WTC11 (cell line): ENCODE results near the gene HMCN1. TPM values are rescaled to one million over a fixed set of nuclear protein-coding genes. Genes with fewer than 3 reads are reported as not detected.

Source experiments
- ATAC-seq: fragments of 200-7000 bp; cut with Tn5 transposase; 2 replicates; pipeline ENCODE4 v1.10.0; 2021; ENCODE audit warnings: mild to moderate bottlenecking, moderate library complexity
- CTCF ChIA-PET: fragments of 300-600 bp; sonication (Branson Sonifier 250); formaldehyde crosslinking; loops from one replicate; lab custom pipeline; 2021; ENCODE audit warnings: antibody characterized with exemption; lab: Charles Lee
- POLR2A ChIA-PET: fragments of 350-600 bp; sonication (Branson Sonifier 250); formaldehyde crosslinking; loops from one replicate; lab custom pipeline; 2021; ENCODE audit warnings: antibody characterized with exemption; lab: Charles Lee
- DNase-seq: peaks from one replicate; pipeline ENCODE4 v3.0.0; 2021; ENCODE audit warnings: low spot score
- H3K27ac Mint-ChIP-seq: 2 replicates; pipeline ENCODE4 v1.8.0; 2021; ENCODE audit warnings: mixed read lengths
- H3K27me3 Mint-ChIP-seq: 2 replicates; pipeline ENCODE4 v1.8.0; 2021; ENCODE audit warnings: low read depth, mild to moderate bottlenecking, moderate library complexity, mixed read lengths
- H3K36me3 Mint-ChIP-seq: 2 replicates; pipeline ENCODE4 v1.8.0; 2021; ENCODE audit warnings: mixed read lengths
- H3K4me1 Mint-ChIP-seq: 2 replicates; pipeline ENCODE4 v1.8.0; 2022; ENCODE audit warnings: mixed read lengths
- H3K4me3 Mint-ChIP-seq: 2 replicates; pipeline ENCODE4 v1.8.0; 2021; ENCODE audit warnings: mild to moderate bottlenecking, moderate library complexity, mixed read lengths
- H3K9me3 Mint-ChIP-seq: 2 replicates; pipeline ENCODE4 v1.8.0; 2021; ENCODE audit warnings: mixed read lengths
- ATF1 ChIP-seq: sonication (generic); formaldehyde crosslinking; IDR thresholded peaks from 2 replicates; pipeline ENCODE4 v1.8.1; 2023; ENCODE audit warnings: mild to moderate bottlenecking, moderate library complexity, missing genetic modification reagents
- CREB1 ChIP-seq: sonication (generic); formaldehyde crosslinking; IDR thresholded peaks from 2 replicates; pipeline ENCODE4 v1.8.0; 2023; ENCODE audit warnings: mild to moderate bottlenecking, missing genetic modification reagents
- CREM ChIP-seq: sonication (generic); formaldehyde crosslinking; IDR thresholded peaks from 2 replicates; pipeline ENCODE4 v1.8.1; 2022; ENCODE audit warnings: mild to moderate bottlenecking, missing genetic modification reagents, moderate library complexity
- EMX1 ChIP-seq: fragments of 250-450 bp; sonication (Bioruptor Pico); IDR thresholded peaks from 2 replicates; pipeline ENCODE4 v1.8.0; 2021; ENCODE audit warnings: mild to moderate bottlenecking
- ESRRA ChIP-seq: sonication (generic); formaldehyde crosslinking; IDR thresholded peaks from 2 replicates; pipeline ENCODE4 v1.8.1; 2022; ENCODE audit warnings: mild to moderate bottlenecking, missing genetic modification reagents, borderline replicate concordance
- FOXJ3 ChIP-seq: sonication (generic); formaldehyde crosslinking; IDR thresholded peaks from 2 replicates; pipeline ENCODE4 v1.9.0; 2021; ENCODE audit warnings: missing genetic modification reagents, mild to moderate bottlenecking, borderline replicate concordance
- FOXK1 ChIP-seq: sonication (generic); formaldehyde crosslinking; IDR thresholded peaks from 2 replicates; pipeline ENCODE4 v1.8.0; 2022; ENCODE audit warnings: mild to moderate bottlenecking, moderate library complexity, missing genetic modification reagents
- FOXP1 ChIP-seq: sonication (generic); formaldehyde crosslinking; IDR thresholded peaks from 2 replicates; pipeline ENCODE4 v1.8.0; 2022; ENCODE audit warnings: missing genetic modification reagents, mild to moderate bottlenecking, moderate library complexity, borderline replicate concordance
- MXD4 ChIP-seq: fragments of 250-450 bp; sonication (Bioruptor Pico); IDR thresholded peaks from 2 replicates; pipeline ENCODE4 v1.8.0; 2021; ENCODE audit warnings: mild to moderate bottlenecking, moderate library complexity, borderline replicate concordance
- MYBL2 ChIP-seq: sonication (generic); formaldehyde crosslinking; IDR thresholded peaks from 2 replicates; pipeline ENCODE4 v1.8.1; 2023; ENCODE audit warnings: mild to moderate bottlenecking, moderate library complexity, missing genetic modification reagents
- NR1H2 ChIP-seq: sonication (generic); formaldehyde crosslinking; IDR thresholded peaks from 2 replicates; pipeline ENCODE4 v1.9.0; 2021; ENCODE audit warnings: mild to moderate bottlenecking, moderate library complexity, missing genetic modification reagents
- NR2C2 ChIP-seq: sonication (generic); formaldehyde crosslinking; IDR thresholded peaks from 2 replicates; pipeline ENCODE4 v1.8.0; 2022; ENCODE audit warnings: mild to moderate bottlenecking, missing genetic modification reagents
- NR3C1 ChIP-seq: sonication (generic); formaldehyde crosslinking; conservative IDR thresholded peaks from 2 replicates; pipeline ENCODE4 v1.8.1; 2023; ENCODE audit warnings: low read depth, mild to moderate bottlenecking, missing genetic modification reagents
- PRDM15 ChIP-seq: sonication (generic); formaldehyde crosslinking; IDR thresholded peaks from 2 replicates; pipeline ENCODE4 v1.8.0; 2022; ENCODE audit warnings: missing genetic modification reagents
- RELA ChIP-seq: sonication (generic); formaldehyde crosslinking; IDR thresholded peaks from 2 replicates; pipeline ENCODE4 v1.8.1; 2022; ENCODE audit warnings: missing genetic modification reagents, mild to moderate bottlenecking, borderline replicate concordance
- RORB ChIP-seq: fragments of 250-450 bp; sonication (Bioruptor Pico); IDR thresholded peaks from 2 replicates; pipeline ENCODE4 v1.9.0; 2021; ENCODE audit warnings: mild to moderate bottlenecking
- SMAD4 ChIP-seq: sonication (generic); formaldehyde crosslinking; IDR thresholded peaks from 2 replicates; pipeline ENCODE4 v1.8.0; 2022; ENCODE audit warnings: mild to moderate bottlenecking, missing genetic modification reagents
- TEAD1 ChIP-seq: sonication (generic); formaldehyde crosslinking; IDR thresholded peaks from 2 replicates; pipeline ENCODE4 v1.8.0; 2022; ENCODE audit warnings: mild to moderate bottlenecking, missing genetic modification reagents
- ZNF281 ChIP-seq: sonication (generic); formaldehyde crosslinking; IDR thresholded peaks from 2 replicates; pipeline ENCODE4 v1.8.0; 2023; ENCODE audit warnings: mild to moderate bottlenecking, missing genetic modification reagents
- ZNF317 ChIP-seq: sonication (generic); formaldehyde crosslinking; IDR thresholded peaks from 2 replicates; pipeline ENCODE4 v1.8.1; 2023; ENCODE audit warnings: low read depth, mild to moderate bottlenecking, moderate library complexity, missing genetic modification reagents, borderline replicate concordance
- ZNF396 ChIP-seq: fragments of 250-450 bp; sonication (Bioruptor Pico); IDR thresholded peaks from 2 replicates; pipeline ENCODE4 v1.8.0; 2021; ENCODE audit warnings: mild to moderate bottlenecking, moderate library complexity, borderline replicate concordance
- total RNA-seq: library from RNA; stranded (reverse); gene quantifications from 3 replicates; pipeline ENCODE4 v1.2.3, GENCODE V29; 2021
- TF ChIP-seq, protein P1 (sequence below): fragments of 250-450 bp; sonication (Bioruptor Pico); IDR thresholded peaks from 2 replicates; pipeline ENCODE4 v1.9.0; 2021; ENCODE audit warnings: moderate library complexity, mild to moderate bottlenecking, inconsistent platforms, borderline replicate concordance
- TF ChIP-seq, protein P2 (sequence below): sonication (generic); formaldehyde crosslinking; IDR thresholded peaks from 2 replicates; pipeline ENCODE4 v1.8.1; 2022; ENCODE audit warnings: missing genetic modification reagents, borderline replicate concordance
- TF ChIP-seq, protein P3 (sequence below): sonication (generic); formaldehyde crosslinking; IDR thresholded peaks from 2 replicates; pipeline ENCODE4 v1.8.1; 2023; ENCODE audit warnings: mild to moderate bottlenecking, missing genetic modification reagents, moderate library complexity

The HMCN1 gene
- total RNA-seq, 1 experiment from 2014 or later, result 5.6 TPM

GRCh38 chr1:185853739-185854138 is 119.5 kb downstream of the HMCN1 start:
- H3K4me1 Mint-ChIP-seq, result peaks cover 28% of the 10 kb centered on the region
- DNase-seq, result no peak
- H3K36me3 Mint-ChIP-seq, result no peaks in the 10 kb centered on the region
- ATAC-seq, result no peak
- H3K4me3 Mint-ChIP-seq, result no peak overlapping the region
- ChIA-PET POLR2A (no interaction called here), CTCF (no interaction called here)
- TF ChIP-seq MXD4, result no peak
- TF ChIP-seq, protein P1, sequence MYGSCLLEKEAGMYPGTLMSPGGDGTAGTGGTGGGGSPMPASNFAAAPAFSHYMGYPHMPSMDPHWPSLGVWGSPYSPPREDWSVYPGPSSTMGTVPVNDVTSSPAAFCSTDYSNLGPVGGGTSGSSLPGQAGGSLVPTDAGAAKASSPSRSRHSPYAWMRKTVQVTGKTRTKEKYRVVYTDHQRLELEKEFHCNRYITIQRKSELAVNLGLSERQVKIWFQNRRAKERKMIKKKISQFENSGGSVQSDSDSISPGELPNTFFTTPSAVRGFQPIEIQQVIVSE (CRISPR knock-in tag), result no peak
- TF ChIP-seq ZNF317 (CRISPR knock-in tag), result no peak
- TF ChIP-seq NR1H2 (CRISPR knock-in tag), result no peak
- TF ChIP-seq ZNF281 (CRISPR knock-in tag), result no peak
- no peak for TF ChIP-seq ATF1 (CRISPR knock-in tag)
- TF ChIP-seq, protein P2, sequence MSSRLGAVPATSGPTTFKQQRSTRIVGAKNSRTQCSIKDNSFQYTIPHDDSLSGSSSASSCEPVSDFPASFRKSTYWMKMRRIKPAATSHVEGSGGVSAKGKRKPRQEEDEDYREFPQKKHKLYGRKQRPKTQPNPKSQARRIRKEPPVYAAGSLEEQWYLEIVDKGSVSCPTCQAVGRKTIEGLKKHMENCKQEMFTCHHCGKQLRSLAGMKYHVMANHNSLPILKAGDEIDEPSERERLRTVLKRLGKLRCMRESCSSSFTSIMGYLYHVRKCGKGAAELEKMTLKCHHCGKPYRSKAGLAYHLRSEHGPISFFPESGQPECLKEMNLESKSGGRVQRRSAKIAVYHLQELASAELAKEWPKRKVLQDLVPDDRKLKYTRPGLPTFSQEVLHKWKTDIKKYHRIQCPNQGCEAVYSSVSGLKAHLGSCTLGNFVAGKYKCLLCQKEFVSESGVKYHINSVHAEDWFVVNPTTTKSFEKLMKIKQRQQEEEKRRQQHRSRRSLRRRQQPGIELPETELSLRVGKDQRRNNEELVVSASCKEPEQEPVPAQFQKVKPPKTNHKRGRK (CRISPR knock-in tag), result no peak
- no peak for TF ChIP-seq ESRRA (CRISPR knock-in tag)
- TF ChIP-seq EMX1 (CRISPR knock-in tag), result no peak
- TF ChIP-seq ZNF396, result no peak
- no peak for TF ChIP-seq CREB1
- TF ChIP-seq, protein P3, sequence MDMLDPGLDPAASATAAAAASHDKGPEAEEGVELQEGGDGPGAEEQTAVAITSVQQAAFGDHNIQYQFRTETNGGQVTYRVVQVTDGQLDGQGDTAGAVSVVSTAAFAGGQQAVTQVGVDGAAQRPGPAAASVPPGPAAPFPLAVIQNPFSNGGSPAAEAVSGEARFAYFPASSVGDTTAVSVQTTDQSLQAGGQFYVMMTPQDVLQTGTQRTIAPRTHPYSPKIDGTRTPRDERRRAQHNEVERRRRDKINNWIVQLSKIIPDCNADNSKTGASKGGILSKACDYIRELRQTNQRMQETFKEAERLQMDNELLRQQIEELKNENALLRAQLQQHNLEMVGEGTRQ (CRISPR knock-in tag), result no peak
- TF ChIP-seq SMAD4, result no peak
- TF ChIP-seq FOXP1 (CRISPR knock-in tag), result no peak
- TF ChIP-seq TEAD1, result no peak
- TF ChIP-seq NR2C2 (CRISPR knock-in tag), result no peak
- TF ChIP-seq CREM (CRISPR knock-in tag), result no peak
- no peak for TF ChIP-seq RORB (CRISPR knock-in tag)
- H3K27me3 Mint-ChIP-seq, result no peaks in the 10 kb centered on the region
- H3K27ac Mint-ChIP-seq, result no peak overlapping the region
- no peaks in the 10 kb centered on the region for H3K9me3 Mint-ChIP-seq

DNA sequence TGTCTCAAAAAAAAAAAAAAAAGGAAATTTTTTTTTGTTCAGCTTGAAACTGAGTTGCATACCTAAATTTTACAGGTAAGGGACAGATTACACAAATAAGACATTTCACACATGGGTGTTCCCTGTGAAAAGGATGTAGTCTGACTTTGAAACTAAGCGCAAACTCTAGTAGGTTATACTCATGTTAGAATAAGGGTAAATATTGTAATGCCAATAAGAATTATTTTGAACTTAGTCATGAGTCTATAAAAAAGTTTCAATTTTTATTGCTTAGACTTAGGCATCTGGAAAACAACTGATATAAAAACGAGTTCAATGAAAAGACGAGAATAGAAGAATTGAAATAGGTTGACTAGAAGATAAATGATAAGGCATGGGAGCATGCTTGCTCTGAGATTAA is 122.3 kb downstream of the HMCN1 start:
- ChIA-PET POLR2A (no interaction called here), CTCF (interaction anchor here (0.6 kb wide), 1 partner anchor 9 kb away, joined by 3 read pairs; no protein-coding TSS in a partner anchor)
- no peaks in the 10 kb centered on the region for H3K27me3 Mint-ChIP-seq
- no peaks in the 10 kb centered on the region for H3K36me3 Mint-ChIP-seq
- no peaks in the 10 kb centered on the region for H3K9me3 Mint-ChIP-seq
- H3K27ac Mint-ChIP-seq, result no peak overlapping the region
- peaks cover 26% of the 10 kb centered on the region for H3K4me1 Mint-ChIP-seq
- no peak overlapping the region for H3K4me3 Mint-ChIP-seq
- ATAC-seq (no peak), DNase-seq (no peak)
- TF ChIP-seq FOXP1 (CRISPR knock-in tag) (no peak), FOXK1 (CRISPR knock-in tag) (no peak), ZNF281 (CRISPR knock-in tag) (no peak), PRDM15 (CRISPR knock-in tag) (no peak), MYBL2 (CRISPR knock-in tag) (no peak), NR3C1 (CRISPR knock-in tag) (no peak), CREB1 (no peak), FOXJ3 (CRISPR knock-in tag) (no peak), MXD4 (no peak), RELA (CRISPR knock-in tag) (no peak)
